Measurements from ENCODE around the gene ADGRA1.

The ADGRA1 gene

GRCh38 chr10:133094286-133094685, 6.6 kb downstream of the ADGRA1 start:
- no peak for DNase-seq (ENCODE audit: low read depth)
- no peak overlapping the region for H3K4me3 ChIP-seq (ENCODE audit: low read depth, low read length)
- no peak for TF ChIP-seq CTCF (conservative IDR thresholded peaks at IDR 0.05; ENCODE audit: low read depth, low read length)

- no peak overlapping the region for H3K4me3 ChIP-seq (ENCODE audit: low read depth, low read length)
- DNase-seq (ENCODE audit: low read depth): no peak
- no peak for TF ChIP-seq CTCF (conservative IDR thresholded peaks at IDR 0.05; ENCODE audit: low read depth, low read length)
Measured at GRCh38 chr10:133094866-133095265, 7.1 kb downstream of the ADGRA1 start.

GRCh38 chr10:133095586-133095985, 7.9 kb downstream of the ADGRA1 start:
- no peak overlapping the region for H3K4me3 ChIP-seq (ENCODE audit: low read depth, low read length)
- DNase-seq (ENCODE audit: low read depth): no peak
- no peak for TF ChIP-seq CTCF (conservative IDR thresholded peaks at IDR 0.05; ENCODE audit: low read depth, low read length)

GRCh38 chr10:133096616-133097269, 9.0 kb downstream of the ADGRA1 start:
- TF ChIP-seq CTCF (conservative IDR thresholded peaks at IDR 0.05; ENCODE audit: low read depth, low read length): no peak
- DNase-seq (ENCODE audit: low read depth): no peak
- no peak overlapping the region for H3K4me3 ChIP-seq (ENCODE audit: low read depth, low read length)

GRCh38 chr10:133097418-133097817, 9.7 kb downstream of the ADGRA1 start:
- no peak for DNase-seq (ENCODE audit: low read depth)
- H3K4me3 ChIP-seq (ENCODE audit: low read depth, low read length): no peak overlapping the region
- TF ChIP-seq CTCF (conservative IDR thresholded peaks at IDR 0.05; ENCODE audit: low read depth, low read length): no peak

GRCh38 chr10:133097961-133098360, 10.2 kb downstream of the ADGRA1 start:
- no peak for DNase-seq (ENCODE audit: low read depth)
- H3K4me3 ChIP-seq (ENCODE audit: low read depth, low read length): no peak overlapping the region
- TF ChIP-seq CTCF (conservative IDR thresholded peaks at IDR 0.05; ENCODE audit: low read depth, low read length): no peak

- no peak for DNase-seq (ENCODE audit: low read depth)
- H3K4me3 ChIP-seq (ENCODE audit: low read depth, low read length): no peak overlapping the region
- TF ChIP-seq CTCF (conservative IDR thresholded peaks at IDR 0.05; ENCODE audit: low read depth, low read length): no peak
Measured at GRCh38 chr10:133098426-133099124, 10.9 kb downstream of the ADGRA1 start.

Data from choroid plexus epithelial cell (primary cell).